Lung (tissue), 12 donors: ENCODE results near the gene PDE3B. TPM values are rescaled to one million over a fixed set of nuclear protein-coding genes. Genes with fewer than 3 reads are reported as not detected.

Experiments
- ATAC-seq: fragments of 200-7000 bp; cut with Tn5 transposase; one replicate; pipeline ENCODE4 v1.9.1; 2020; ENCODE audit warnings: moderate number of reproducible peaks; ENCODE audit not compliant: insufficient read depth, low FRiP score
- DNase-seq, 3 donors: peaks; one replicate each; pipeline ENCODE4 v3.0.0-alpha.2; 2013 to 2017
- H3K27ac ChIP-seq, 2 donors: one replicate each; pipeline ENCODE4 v1.5.1; 2013; ENCODE audit warnings: mild to moderate bottlenecking in 2 of 2, moderate library complexity in 2 of 2, control low read depth in 1 of 2, inconsistent platforms in 1 of 2, low read depth in 1 of 2, low read length in 1 of 2
- H3K27me3 ChIP-seq, 3 donors: one replicate each; pipeline ENCODE4 v1.5.1; 2013; ENCODE audit warnings: low read length in 2 of 3; ENCODE audit not compliant: control insufficient read depth in 3 of 3, insufficient read depth in 3 of 3
- H3K36me3 ChIP-seq, 4 donors: one replicate each; pipeline ENCODE4 v1.5.1; 2013; ENCODE audit warnings: low read length in 4 of 4, mild to moderate bottlenecking in 1 of 4, moderate library complexity in 1 of 4; ENCODE audit not compliant: control insufficient read depth in 4 of 4, insufficient read depth in 4 of 4
- H3K4me1 ChIP-seq, 5 donors: one replicate each; pipeline ENCODE4 v1.5.1; 2013; ENCODE audit warnings: low read length in 5 of 5, mild to moderate bottlenecking in 2 of 5, moderate library complexity in 1 of 5; ENCODE audit not compliant: control insufficient read depth in 5 of 5, insufficient read depth in 5 of 5
- H3K4me3 ChIP-seq: one replicate; pipeline ENCODE4 v1.5.1; 2013; ENCODE audit warnings: mild to moderate bottlenecking, control low read depth, moderate library complexity
- H3K9ac ChIP-seq, 2 donors: one replicate each; pipeline ENCODE4 v1.5.1; 2013; ENCODE audit warnings: low read length in 2 of 2, control low read depth in 1 of 2; ENCODE audit not compliant: insufficient read depth in 1 of 2
- H3K9me3 ChIP-seq, 4 donors: one replicate each; pipeline ENCODE4 v1.5.1; 2013; ENCODE audit warnings: low read length in 3 of 4, mild to moderate bottlenecking in 1 of 4, moderate library complexity in 1 of 4; ENCODE audit not compliant: control insufficient read depth in 4 of 4, insufficient read depth in 3 of 4
- CTCF ChIP-seq: IDR thresholded peaks from 2 replicates; pipeline ENCODE4 v1.5.1; 2012; ENCODE audit warnings: mild to moderate bottlenecking; ENCODE audit errors: control extremely low read depth, extremely low read depth
- WGBS, 2 donors: extraction: QIAGEN DNeasy Blood & Tissue Kit; methylation state at CpG; one replicate each; pipeline ENCODE4 v1.1.7; 2013; 5-methylcytosine and 5-hydroxymethylcytosine counted together
- polyA plus RNA-seq, 2 donors: library from polyadenylated mRNA; stranded (reverse); fragments of 200-250 nt; gene quantifications; one replicate each; pipeline ENCODE4 v1.2.1, GENCODE V29; 2013
- total RNA-seq, 2 donors: library from RNA; depleted of rRNA in 1 of 2; stranded (reverse); fragments of >200 nt in 1 of 2; gene quantifications; one replicate each; pipeline ENCODE4 v1.2.1, GENCODE V29; 2014 to 2021
- donor health status: control.
- donor health status: control.
- donor health status: Bipolar disorder and iron deficiency.
- donor health status: healthy.
- donor health status: DM: yes; HTN: yes; CAD: no.

The PDE3B gene
- total and polyA plus RNA-seq, 4 donors = 3.3 to 79.2 (median 11.5) TPM

- no peak for TF ChIP-seq CTCF
- Histone ChIP-seq H3K9me3 (no peaks in the 10 kb centered on the region), H3K4me3 (peak within 1 kb of the TSS; percentile 80), H3K9ac (peak within 1 kb of the TSS; percentile 43 to 85), H3K4me1 (peaks cover 0 to 12% (median 0%) of the 10 kb centered on the region in 5 donors), H3K27ac (peak within 1 kb of the TSS; percentile 85 to 92), H3K36me3 (peaks cover 0 to 2% (median 0%) of the 10 kb centered on the region in 4 donors), H3K27me3 (no peaks in the 10 kb centered on the region)
- WGBS, 2 donors = 0 to 1% methylated on average over 36 of the region's 36 CpGs
- ATAC-seq (peak; percentile 97), DNase-seq (peak; percentile 96 to 98 (median 97))
These were observed 248.5 kb downstream of the PDE3B start, which contains the start of gene CYP2R1 for GRCh38 chr11:14892036-14892556. Gene CYP2R1, minus strand, starts transcription at chr11:14892231. Its CDS starts 26 bp downstream, at chr11:14892205.

- H3K27ac ChIP-seq = peak overlapping the region in 1 of 2 donors; percentile 92
- no peaks in the 10 kb centered on the region for H3K9me3 ChIP-seq
- H3K27me3 ChIP-seq = no peaks in the 10 kb centered on the region
- WGBS, 2 donors = 72 to 97% methylated on average over 2 of the region's 2 CpGs
- no peak for TF ChIP-seq CTCF
- peaks cover 0 to 12% (median 0%) of the 10 kb centered on the region in 5 donors for H3K4me1 ChIP-seq
- H3K36me3 ChIP-seq = peaks cover 0 to 2% (median 0%) of the 10 kb centered on the region in 4 donors
- H3K9ac ChIP-seq = peak overlapping the region in 1 of 2 donors; percentile 46
- no peak overlapping the region for H3K4me3 ChIP-seq
- ATAC-seq (no peak), DNase-seq (no peak)
These were observed 249.0 kb downstream of the PDE3B start for GRCh38 chr11:14892577-14892976.

GRCh38 chr11:14894657-14895598 lies 251.3 kb downstream of the PDE3B start:
- peak; percentile 49 to 75 (median 57) for DNase-seq
- no peak overlapping the region for H3K27ac ChIP-seq
- no peak for ATAC-seq

More at GRCh38 chr11:14894657-14895598, 251.3 kb downstream of the PDE3B start:
- Histone ChIP-seq H3K9ac (no peak overlapping the region), H3K4me3 (no peak overlapping the region), H3K27me3 (no peaks in the 10 kb centered on the region), H3K4me1 (peaks cover 0 to 5% (median 0%) of the 10 kb centered on the region in 5 donors), H3K36me3 (no peaks in the 10 kb centered on the region), H3K9me3 (no peaks in the 10 kb centered on the region)
- 48 to 59% methylated on average over 5 of the region's 5 CpGs for WGBS, 2 donors
- TF ChIP-seq CTCF = no peak
